ENCODE measurements around the gene CORO2B. TPM values are rescaled to one million over a fixed set of nuclear protein-coding genes. Genes with fewer than 3 reads are reported as not detected.

CORO2B gene
- polyA plus RNA-seq, 3 donors = 0.03 TPM; not detected in 2

- peaks cover 8 to 11% (median 9%) of the 10 kb centered on the region in 3 donors for H3K27me3 Mint-ChIP-seq (ENCODE audit: low read depth in 3 of 3)
- Histone ChIP-seq H2AFZ (ENCODE audit: insufficient read depth, low read depth, low read length, poor library complexity, severe bottlenecking) (no peak overlapping the region), H3K27ac (ENCODE audit: low read depth in 1 of 2, low read length in 2 of 2) (no peak overlapping the region), H3K9me3 (replicated peaks in 1 of 2; ENCODE audit: control insufficient read depth in 1 of 2, insufficient read depth in 1 of 2, low read length in 2 of 2) (peaks cover 0 to 4% of the 10 kb centered on the region in 2 donors), H3K4me1 (ENCODE audit: control insufficient read depth in 1 of 2, insufficient read depth in 2 of 2, low read length in 2 of 2) (no peaks in the 10 kb centered on the region), H3K36me3 (replicated peaks in 1 of 2; ENCODE audit: control insufficient read depth in 1 of 2, insufficient read depth in 2 of 2, low read length in 2 of 2) (no peaks in the 10 kb centered on the region), H3K4me2 (replicated peaks; ENCODE audit: extremely low read depth, low read length, poor library complexity, severe bottlenecking) (no peak overlapping the region), H3K27me3 (ENCODE audit: control insufficient read depth in 2 of 2, insufficient read depth in 2 of 2, low read length in 2 of 2) (no peaks in the 10 kb centered on the region), H3K4me3 (replicated peaks in 1 of 3; ENCODE audit: low read depth in 2 of 3, low read length in 3 of 3) (no peak overlapping the region), H4K20me1 (ENCODE audit: insufficient read depth, low read length) (no peaks in the 10 kb centered on the region), H3K9ac (ENCODE audit: insufficient read depth, low read length, poor library complexity, severe bottlenecking) (no peak overlapping the region), H3K79me2 (ENCODE audit: insufficient read depth, low read length) (no peaks in the 10 kb centered on the region)
- no peak overlapping the region for H3K27ac Mint-ChIP-seq
- no peak overlapping the region for H3K4me3 Mint-ChIP-seq
- no peaks in the 10 kb centered on the region for H3K36me3 Mint-ChIP-seq
- H3K4me1 Mint-ChIP-seq = no peaks in the 10 kb centered on the region
- H3K9me3 Mint-ChIP-seq = peaks cover 0 to 11% (median 3%) of the 10 kb centered on the region in 7 donors
- DNase-seq = no peak
- no peak for TF ChIP-seq CTCF (IDR thresholded peaks at IDR 0.05)
- intact Hi-C loops (cut with micrococcal nuclease) = no loop called here
- 92% methylated on average over 8 of the region's 8 CpGs for WGBS (ENCODE audit: insufficient coverage)
Measured at GRCh38 chr15:68543165-68544008, 35.4 kb upstream of the CORO2B start.

GRCh38 chr15:68546318-68546717 is 32.5 kb upstream of the CORO2B start:
- no peak overlapping the region for H3K27ac ChIP-seq (ENCODE audit: low read depth in 1 of 2, low read length in 2 of 2)
- no peak overlapping the region for H3K9ac ChIP-seq (ENCODE audit: insufficient read depth, low read length, poor library complexity, severe bottlenecking)
- H3K4me3 ChIP-seq (replicated peaks in 1 of 3; ENCODE audit: low read depth in 2 of 3, low read length in 3 of 3) = no peak overlapping the region
- no peaks in the 10 kb centered on the region for H3K27me3 ChIP-seq (ENCODE audit: control insufficient read depth in 2 of 2, insufficient read depth in 2 of 2, low read length in 2 of 2)
- no peaks in the 10 kb centered on the region for H3K79me2 ChIP-seq (ENCODE audit: insufficient read depth, low read length)
- H2AFZ ChIP-seq (ENCODE audit: insufficient read depth, low read depth, low read length, poor library complexity, severe bottlenecking) = no peak overlapping the region
- TF ChIP-seq CTCF (IDR thresholded peaks at IDR 0.05) = no peak
- H4K20me1 ChIP-seq (ENCODE audit: insufficient read depth, low read length) = no peaks in the 10 kb centered on the region
- H3K9me3 ChIP-seq (replicated peaks in 1 of 2; ENCODE audit: control insufficient read depth in 1 of 2, insufficient read depth in 1 of 2, low read length in 2 of 2) = no peaks in the 10 kb centered on the region
- no peaks in the 10 kb centered on the region for H3K36me3 ChIP-seq (replicated peaks in 1 of 2; ENCODE audit: control insufficient read depth in 1 of 2, insufficient read depth in 2 of 2, low read length in 2 of 2)
- no peaks in the 10 kb centered on the region for H3K4me1 ChIP-seq (ENCODE audit: control insufficient read depth in 1 of 2, insufficient read depth in 2 of 2, low read length in 2 of 2)
- H3K27me3 Mint-ChIP-seq (ENCODE audit: low read depth in 3 of 3) = peaks cover 15 to 18% (median 16%) of the 10 kb centered on the region in 3 donors
- peaks cover 0 to 2% (median 0%) of the 10 kb centered on the region in 7 donors for H3K9me3 Mint-ChIP-seq
- H3K4me2 ChIP-seq (replicated peaks; ENCODE audit: extremely low read depth, low read length, poor library complexity, severe bottlenecking) = no peak overlapping the region
- no peak for DNase-seq
- no peaks in the 10 kb centered on the region for H3K36me3 Mint-ChIP-seq
- WGBS (ENCODE audit: insufficient coverage) = no CpG with 5 or more reads among the region's 2 CpGs
- H3K4me3 Mint-ChIP-seq = no peak overlapping the region
- H3K27ac Mint-ChIP-seq = no peak overlapping the region
- intact Hi-C loops (cut with micrococcal nuclease) = no loop called here
- no peaks in the 10 kb centered on the region for H3K4me1 Mint-ChIP-seq

Data from CD14-positive monocyte (primary cell).